Activated T-cell treated with anti-CD3 and anti-CD28 coated beads, Interleukin-2, amount 50 U/mL, for 4 hours (primary cell): ENCODE measurements around the gene ACOX3. TPM values are rescaled to one million over a fixed set of nuclear protein-coding genes. Genes with fewer than 3 reads are reported as not detected.
"Not testable (repeated sequence)": the region's sequence is repeated elsewhere in the genome, so short reads cannot be mapped to it uniquely, and the experiment has no call there.

ENCODE experiments used
- ATAC-seq, 2 donors: fragments of 200-7000 bp; cut with Tn5 transposase; one replicate each; pipeline ENCODE4 v1.10.0; 2021
- DNase-seq: peaks from one replicate; pipeline ENCODE4 v3.0.0-alpha.2; 2020
- H3K27me3 Mint-ChIP-seq: one replicate; pipeline ENCODE4 v1.8.0; 2021; ENCODE audit warnings: low read depth, mixed read lengths
- H3K36me3 Mint-ChIP-seq: one replicate; pipeline ENCODE4 v1.8.0; 2022; ENCODE audit warnings: mixed read lengths; ENCODE audit not compliant: insufficient read depth
- H3K4me1 Mint-ChIP-seq: one replicate; pipeline ENCODE4 v1.8.0; 2021; ENCODE audit warnings: low read depth, mixed read lengths
- H3K4me3 Mint-ChIP-seq: one replicate; pipeline ENCODE4 v1.8.0; 2021; ENCODE audit warnings: mild to moderate bottlenecking, moderate library complexity, mixed read lengths
- H3K9me3 Mint-ChIP-seq: one replicate; pipeline ENCODE4 v1.8.0; 2021; ENCODE audit warnings: mixed read lengths
- total RNA-seq, 3 donors: library from RNA; stranded (reverse); gene quantifications; one replicate each; pipeline ENCODE4 v1.2.1, GENCODE V29; 2021

Gene ACOX3
- total RNA-seq, 3 donors from 2014 or later: 20.1 to 35.8 (median 20.6) TPM

DNA sequence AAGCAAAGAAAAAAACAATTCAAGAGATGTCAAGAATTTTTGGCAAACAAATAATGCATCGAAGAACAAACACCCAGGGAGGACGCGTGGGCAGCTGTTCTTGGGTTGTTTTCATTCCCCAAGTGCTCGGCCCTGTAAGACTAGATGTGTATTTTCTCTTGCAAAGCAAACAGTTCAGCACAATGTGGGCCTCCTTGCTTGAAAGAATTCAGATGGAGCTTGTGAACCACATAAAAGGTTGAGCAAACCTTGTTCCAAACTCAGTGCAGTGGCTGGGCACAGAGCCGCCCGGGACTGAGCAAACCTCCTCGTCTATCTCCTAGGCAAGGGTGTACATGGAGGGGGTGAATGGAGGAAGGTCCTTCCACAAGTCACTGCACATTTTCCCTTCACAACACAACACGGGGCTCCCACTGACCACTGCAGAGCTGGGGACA is 88.6 kb downstream of the ACOX3 start:
- Mint-ChIP-seq H3K9me3 (no peaks in the 10 kb centered on the region), H3K4me3 (no peak overlapping the region), H3K27me3 (peaks cover 3% of the 10 kb centered on the region), H3K4me1 (no peaks in the 10 kb centered on the region), H3K36me3 (no peaks in the 10 kb centered on the region)
- DNase-seq: no peak
- ATAC-seq: no peak

DNA sequence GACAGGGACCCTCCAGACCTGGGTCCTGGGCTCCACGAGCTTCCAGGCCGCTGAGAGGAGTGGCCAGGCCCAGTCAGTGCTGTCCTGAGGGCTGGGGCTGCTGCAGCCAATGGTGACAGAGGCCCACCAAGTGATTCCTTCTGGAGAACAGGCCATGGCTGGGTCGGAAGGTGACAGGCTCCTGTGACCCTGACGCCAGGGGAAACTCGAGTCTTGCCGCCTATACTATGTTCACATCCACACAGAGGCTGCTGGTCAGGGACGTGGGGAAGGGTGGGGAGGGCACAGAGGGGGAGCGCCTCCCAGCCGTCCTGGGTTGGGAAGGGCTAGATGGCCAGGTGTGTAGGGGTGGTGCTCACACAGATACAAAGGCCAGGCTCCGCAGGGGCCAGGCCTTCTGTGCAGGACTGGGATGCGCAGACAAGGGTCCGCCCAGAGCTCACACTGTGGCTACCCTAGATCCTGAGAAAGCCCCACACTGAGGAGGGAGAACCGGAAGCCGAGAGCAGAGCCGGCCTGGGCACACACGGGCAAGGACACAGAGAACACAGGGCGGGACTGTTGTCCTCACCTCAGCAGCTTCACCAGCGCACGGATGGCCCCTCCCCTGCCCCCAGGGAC is 89.6 kb downstream of the ACOX3 start:
- Mint-ChIP-seq H3K4me3 (no peak overlapping the region), H3K4me1 (no peaks in the 10 kb centered on the region), H3K36me3 (no peaks in the 10 kb centered on the region), H3K9me3 (no peaks in the 10 kb centered on the region), H3K27me3 (peaks cover 3% of the 10 kb centered on the region)
- no peak for DNase-seq
- ATAC-seq: no peak

DNA sequence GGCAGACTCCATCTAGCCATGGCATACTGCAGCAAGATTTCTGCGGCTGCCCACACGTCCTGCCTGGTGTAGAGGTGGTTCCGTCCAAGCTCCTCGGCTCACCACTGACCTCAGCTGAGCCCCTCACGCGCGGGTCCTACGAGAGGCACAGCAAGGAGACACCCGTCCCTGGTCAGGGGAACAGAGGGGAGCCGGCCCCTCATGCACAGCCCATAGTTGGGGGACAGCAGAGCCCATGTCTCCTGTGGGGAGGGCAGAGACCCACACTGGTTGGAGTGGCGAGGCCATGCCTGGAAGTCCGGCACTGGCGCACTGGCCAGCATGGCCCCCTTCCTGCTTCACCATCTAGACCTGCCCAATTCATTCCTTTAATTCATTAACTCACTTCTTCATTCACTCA is 90.2 kb downstream of the ACOX3 start:
- Mint-ChIP-seq H3K27me3 (peaks cover 3% of the 10 kb centered on the region), H3K4me3 (no peak overlapping the region), H3K36me3 (no peaks in the 10 kb centered on the region), H3K4me1 (no peaks in the 10 kb centered on the region), H3K9me3 (no peaks in the 10 kb centered on the region)
- DNase-seq (no peak), ATAC-seq (no peak)

DNA sequence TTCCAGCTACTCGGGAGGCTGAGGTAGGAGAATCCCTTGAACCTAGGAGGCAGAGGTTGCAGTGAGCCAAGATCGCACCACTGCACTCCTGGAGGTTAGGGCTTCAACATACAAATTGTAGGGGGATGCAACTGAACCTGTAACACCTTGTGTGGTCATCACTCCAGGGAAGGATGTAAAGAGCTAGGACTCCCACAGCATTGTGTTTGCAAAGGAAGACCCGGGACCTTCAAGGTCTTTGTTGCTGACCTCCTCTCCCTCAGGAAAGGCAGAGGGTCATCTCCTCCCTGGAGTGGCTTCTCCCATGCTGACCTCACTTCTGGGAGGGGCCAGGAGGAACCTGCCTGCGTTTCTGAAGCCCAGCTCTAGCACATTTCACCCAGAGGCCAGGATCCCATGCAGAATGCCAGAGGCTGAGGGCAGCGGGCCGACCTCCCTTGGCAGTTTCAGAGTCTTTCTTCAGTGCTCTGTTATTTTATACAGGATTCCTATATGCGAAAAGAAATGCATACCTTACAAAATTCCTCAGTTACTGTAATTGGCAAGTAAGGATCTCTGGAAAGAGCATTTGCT is 90.8 kb downstream of the ACOX3 start:
- H3K4me1 Mint-ChIP-seq: no peaks in the 10 kb centered on the region
- DNase-seq: no peak
- no peak overlapping the region for H3K4me3 Mint-ChIP-seq
- ATAC-seq: no peak
- no peaks in the 10 kb centered on the region for H3K9me3 Mint-ChIP-seq
- H3K27me3 Mint-ChIP-seq: peaks cover 3% of the 10 kb centered on the region
- H3K36me3 Mint-ChIP-seq: no peaks in the 10 kb centered on the region

DNA sequence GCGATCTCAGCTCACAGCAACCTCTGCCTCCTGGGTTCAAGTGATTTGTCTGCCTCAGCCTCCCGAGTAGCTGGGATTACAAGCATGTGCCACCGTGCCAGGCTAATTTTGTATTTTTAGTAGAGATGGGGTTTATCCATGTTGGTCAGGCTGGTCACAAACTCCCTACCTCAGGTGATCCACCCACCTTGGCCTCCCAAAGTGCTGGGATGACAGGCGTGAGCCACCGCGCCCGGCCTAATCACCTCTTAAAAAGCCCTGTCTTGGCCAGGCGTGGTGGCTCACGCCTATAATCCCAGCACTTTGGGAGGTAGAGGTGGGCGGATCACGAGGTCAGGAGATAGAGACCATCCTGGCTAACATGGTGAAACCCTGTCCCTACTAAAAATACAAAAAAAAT is 91.3 kb downstream of the ACOX3 start:
- H3K9me3 Mint-ChIP-seq, H3K27me3 Mint-ChIP-seq, H3K4me1 Mint-ChIP-seq, DNase-seq, H3K4me3 Mint-ChIP-seq, H3K36me3 Mint-ChIP-seq, ATAC-seq: not testable (repeated sequence)

DNA sequence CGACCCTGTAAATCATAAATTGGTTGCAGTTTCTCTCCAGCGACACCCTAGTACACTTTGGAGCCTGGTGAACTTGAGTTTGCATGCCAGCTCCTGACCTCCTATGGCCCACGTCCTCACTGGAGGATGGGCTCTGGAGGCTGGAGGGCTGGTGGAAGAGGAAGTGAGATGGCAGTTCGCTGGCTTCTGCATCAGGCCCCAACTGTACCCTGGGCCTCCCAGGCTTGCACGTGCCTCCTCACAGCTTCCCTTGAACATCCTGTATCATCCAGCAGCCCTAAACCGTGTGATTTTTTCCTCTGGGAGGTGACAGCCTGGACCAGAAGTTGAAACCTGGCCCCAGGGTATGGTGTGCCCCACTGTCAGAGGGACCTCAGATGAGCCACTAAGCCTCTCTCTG is 92.5 kb downstream of the ACOX3 start:
- DNase-seq: no peak
- Mint-ChIP-seq H3K4me3 (no peak overlapping the region), H3K9me3 (no peaks in the 10 kb centered on the region), H3K36me3 (no peaks in the 10 kb centered on the region), H3K27me3 (peaks cover 3% of the 10 kb centered on the region), H3K4me1 (no peaks in the 10 kb centered on the region)
- ATAC-seq: no peak

DNA sequence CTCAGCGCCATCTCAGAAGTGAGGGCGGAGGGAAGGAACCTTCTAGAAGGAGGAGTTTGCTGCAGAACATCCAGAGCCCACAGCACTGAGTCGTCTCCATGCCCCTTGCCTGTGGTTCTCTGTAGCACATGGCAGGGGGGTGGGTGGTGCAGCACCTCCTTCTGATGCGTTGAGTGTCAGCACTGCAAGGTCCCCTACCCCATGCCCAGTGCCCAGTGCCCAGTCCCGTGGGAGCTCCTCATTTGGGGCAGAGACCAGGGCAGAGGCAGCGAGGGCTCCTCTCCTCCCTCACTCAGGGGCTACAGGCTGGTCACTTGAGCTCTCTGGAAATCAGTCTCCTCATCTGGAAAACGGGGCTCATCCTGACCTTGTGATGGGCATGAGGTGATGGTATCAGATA is 92.9 kb downstream of the ACOX3 start:
- Mint-ChIP-seq H3K4me1 (no peaks in the 10 kb centered on the region), H3K9me3 (no peaks in the 10 kb centered on the region), H3K27me3 (peaks cover 3% of the 10 kb centered on the region), H3K36me3 (no peaks in the 10 kb centered on the region), H3K4me3 (no peak overlapping the region)
- DNase-seq (no peak), ATAC-seq (no peak)

DNA sequence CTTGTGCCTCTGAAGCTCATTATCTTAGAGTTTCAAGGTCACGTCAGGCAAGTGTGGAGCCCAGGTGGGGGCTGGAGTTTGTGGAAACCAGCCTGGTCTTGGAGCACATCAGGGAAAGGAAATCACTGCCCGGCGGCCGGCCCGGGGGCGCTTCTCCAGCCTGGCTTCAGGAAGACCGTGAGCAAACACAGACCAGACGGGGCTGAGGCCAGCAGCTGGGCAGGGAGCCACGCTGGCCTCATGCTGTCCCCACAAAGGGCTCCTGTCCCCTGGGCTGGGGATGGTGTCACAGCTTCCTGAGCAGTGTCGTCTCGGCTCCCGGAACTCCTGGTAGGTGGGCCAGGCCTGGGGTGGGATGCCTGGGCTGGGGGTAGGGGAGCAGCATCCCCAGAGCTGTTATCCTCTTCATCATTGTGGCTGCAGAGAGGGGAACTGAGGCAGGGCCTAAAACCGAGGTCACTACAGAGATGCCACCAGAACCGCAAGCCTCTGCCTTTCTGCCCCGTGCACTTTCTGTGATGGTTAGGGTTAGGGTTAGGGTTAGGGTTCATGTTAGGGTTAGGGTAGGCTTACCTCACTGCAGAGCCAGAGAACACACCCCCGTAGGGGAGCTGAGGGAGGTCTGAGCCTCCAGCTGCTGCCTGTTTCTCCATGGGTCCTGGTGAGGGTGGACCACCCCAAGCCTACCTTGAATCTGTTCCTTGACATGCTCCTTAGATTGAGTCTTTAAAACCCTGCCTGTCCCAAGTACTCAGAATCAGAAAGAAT is 93.5 kb downstream of the ACOX3 start:
- Mint-ChIP-seq H3K4me1 (no peaks in the 10 kb centered on the region), H3K9me3 (no peaks in the 10 kb centered on the region), H3K36me3 (no peaks in the 10 kb centered on the region), H3K4me3 (no peak overlapping the region), H3K27me3 (peaks cover 3% of the 10 kb centered on the region)
- no peak for ATAC-seq
- no peak for DNase-seq

DNA sequence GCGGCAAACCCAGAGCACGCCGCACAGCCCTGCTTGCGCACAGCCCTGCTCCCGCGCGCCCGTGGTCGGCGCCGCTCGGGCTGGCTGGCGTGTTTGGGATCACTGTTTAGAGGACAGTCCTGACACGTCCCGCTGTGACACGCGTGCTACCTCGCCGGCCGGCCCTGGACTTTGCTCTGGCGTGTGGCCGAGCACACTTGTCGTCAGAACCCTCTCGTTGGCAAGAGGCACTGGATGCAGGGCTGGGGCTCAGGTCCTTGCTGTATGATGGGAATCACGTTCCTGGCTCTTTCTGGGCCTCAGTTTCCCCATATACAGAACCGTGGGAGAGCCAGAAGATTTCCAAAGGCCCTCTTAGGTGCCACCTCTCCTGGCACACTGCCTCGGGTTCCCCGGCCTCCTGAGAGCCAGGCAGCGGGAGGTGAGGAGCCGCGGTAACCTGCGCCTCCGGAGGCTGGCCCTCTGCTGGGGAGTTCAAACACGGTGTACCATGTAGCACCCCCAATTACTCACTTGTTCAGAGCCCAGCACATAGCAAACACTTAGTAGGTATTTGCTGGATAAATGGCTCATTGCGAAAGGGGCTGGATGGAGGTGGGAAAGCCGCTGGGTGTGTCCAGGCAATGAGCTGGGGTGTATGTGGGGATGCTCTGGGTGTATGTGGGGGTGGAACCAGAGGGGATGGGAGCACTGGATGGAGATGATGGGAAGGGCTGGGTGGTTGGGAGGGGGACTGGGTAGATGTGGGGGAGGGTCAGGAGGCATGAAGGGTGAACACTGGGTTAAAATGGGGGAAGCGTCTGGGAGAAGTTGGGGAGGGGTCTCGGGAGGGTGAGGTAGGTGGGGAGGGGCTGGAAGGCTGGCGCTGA is 94.3 kb downstream of the ACOX3 start:
- Mint-ChIP-seq H3K27me3 (peaks cover 6% of the 10 kb centered on the region), H3K36me3 (no peaks in the 10 kb centered on the region), H3K4me3 (no peak overlapping the region), H3K4me1 (no peaks in the 10 kb centered on the region), H3K9me3 (no peaks in the 10 kb centered on the region)
- ATAC-seq (no peak), DNase-seq (no peak)

DNA sequence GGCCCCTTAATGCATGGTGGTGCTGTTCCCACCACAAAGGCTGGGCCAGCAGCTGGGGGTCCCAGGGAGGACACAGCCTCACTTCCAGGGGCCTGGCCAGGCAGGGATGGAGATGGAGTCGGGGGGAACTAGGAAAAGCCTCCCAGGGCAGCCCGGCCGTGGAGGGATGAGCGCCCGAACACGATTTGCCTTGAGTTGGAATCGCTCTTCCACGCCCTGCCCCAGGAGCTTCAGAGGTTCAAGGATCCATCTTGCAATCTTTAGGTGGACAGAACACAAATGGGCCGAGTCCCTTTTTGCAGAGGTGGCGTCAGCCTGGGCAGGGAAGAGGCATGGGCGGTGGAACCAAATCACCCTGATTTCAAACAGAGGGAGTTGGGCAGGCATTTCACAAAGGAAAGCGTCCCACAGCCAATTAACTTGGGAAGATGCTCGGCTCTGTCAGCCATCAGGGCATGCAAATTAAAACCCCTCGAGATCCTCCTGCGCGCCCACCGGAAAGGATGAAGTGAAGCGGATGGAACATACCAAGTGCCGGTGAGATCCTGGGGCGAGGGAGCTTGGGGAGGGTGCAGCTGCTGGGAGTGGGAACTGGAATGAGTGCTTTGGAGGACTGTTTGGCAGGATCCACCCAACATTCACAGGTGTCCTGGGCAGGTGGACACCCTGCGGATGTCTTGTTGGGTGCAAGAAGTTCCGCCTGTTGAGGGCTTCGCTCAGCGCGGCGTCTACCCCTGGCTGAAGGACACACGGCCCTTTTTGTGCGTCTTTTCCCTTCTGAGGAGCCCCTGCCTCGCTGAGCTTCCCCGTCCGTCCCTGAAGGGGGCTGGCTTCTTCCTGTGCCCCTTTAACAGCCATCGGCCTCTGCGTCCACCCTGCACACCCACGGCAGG is 95.2 kb downstream of the ACOX3 start:
- Mint-ChIP-seq H3K4me3 (no peak overlapping the region), H3K27me3 (peaks cover 5% of the 10 kb centered on the region), H3K9me3 (no peaks in the 10 kb centered on the region), H3K4me1 (no peaks in the 10 kb centered on the region), H3K36me3 (no peaks in the 10 kb centered on the region)
- ATAC-seq (no peak), DNase-seq (no peak)

DNA sequence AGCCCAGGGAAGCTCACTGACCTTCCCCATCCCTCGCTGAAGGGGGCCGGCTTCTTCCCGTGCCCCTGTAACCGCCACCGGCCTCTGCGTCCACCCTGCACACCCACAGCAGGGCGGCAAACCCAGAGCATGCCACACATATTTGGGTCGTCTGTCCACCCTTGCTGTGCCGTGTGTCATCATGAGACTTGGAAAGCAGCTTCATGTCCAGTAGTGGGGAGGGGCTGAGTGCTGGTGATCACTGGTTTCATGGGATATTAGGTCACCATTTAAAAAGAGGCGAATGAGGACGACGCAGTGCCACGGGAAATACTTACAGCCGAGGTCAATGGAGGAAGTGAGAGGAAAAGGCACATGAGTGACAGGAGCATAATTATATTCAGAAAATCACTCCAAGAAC is 96.1 kb downstream of the ACOX3 start:
- Mint-ChIP-seq H3K27me3 (peaks cover 3% of the 10 kb centered on the region), H3K4me3 (no peak overlapping the region), H3K4me1 (no peaks in the 10 kb centered on the region), H3K9me3 (no peaks in the 10 kb centered on the region), H3K36me3 (no peaks in the 10 kb centered on the region)
- DNase-seq (no peak), ATAC-seq (no peak)

DNA sequence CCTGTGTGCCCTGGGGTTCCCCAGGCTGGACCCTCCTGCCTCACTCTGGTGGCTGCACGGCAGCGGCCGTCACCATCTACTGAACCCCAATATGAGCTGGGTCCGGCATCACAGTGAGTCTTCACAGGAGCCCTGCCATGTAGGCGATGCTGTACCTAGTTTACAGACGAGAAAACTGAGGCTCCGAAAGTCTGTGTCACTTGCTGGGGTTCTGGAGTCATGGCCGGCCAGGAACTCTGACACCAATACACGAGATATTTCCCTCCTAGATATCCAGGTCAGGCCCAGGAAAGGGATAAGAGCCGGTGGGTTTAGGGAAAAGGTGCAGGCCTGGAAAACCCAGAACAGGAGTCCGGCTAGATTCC is 96.6 kb downstream of the ACOX3 start:
- Mint-ChIP-seq H3K9me3 (no peaks in the 10 kb centered on the region), H3K4me3 (no peak overlapping the region), H3K36me3 (no peaks in the 10 kb centered on the region), H3K27me3 (peaks cover 3% of the 10 kb centered on the region), H3K4me1 (no peaks in the 10 kb centered on the region)
- DNase-seq: no peak
- no peak for ATAC-seq

DNA sequence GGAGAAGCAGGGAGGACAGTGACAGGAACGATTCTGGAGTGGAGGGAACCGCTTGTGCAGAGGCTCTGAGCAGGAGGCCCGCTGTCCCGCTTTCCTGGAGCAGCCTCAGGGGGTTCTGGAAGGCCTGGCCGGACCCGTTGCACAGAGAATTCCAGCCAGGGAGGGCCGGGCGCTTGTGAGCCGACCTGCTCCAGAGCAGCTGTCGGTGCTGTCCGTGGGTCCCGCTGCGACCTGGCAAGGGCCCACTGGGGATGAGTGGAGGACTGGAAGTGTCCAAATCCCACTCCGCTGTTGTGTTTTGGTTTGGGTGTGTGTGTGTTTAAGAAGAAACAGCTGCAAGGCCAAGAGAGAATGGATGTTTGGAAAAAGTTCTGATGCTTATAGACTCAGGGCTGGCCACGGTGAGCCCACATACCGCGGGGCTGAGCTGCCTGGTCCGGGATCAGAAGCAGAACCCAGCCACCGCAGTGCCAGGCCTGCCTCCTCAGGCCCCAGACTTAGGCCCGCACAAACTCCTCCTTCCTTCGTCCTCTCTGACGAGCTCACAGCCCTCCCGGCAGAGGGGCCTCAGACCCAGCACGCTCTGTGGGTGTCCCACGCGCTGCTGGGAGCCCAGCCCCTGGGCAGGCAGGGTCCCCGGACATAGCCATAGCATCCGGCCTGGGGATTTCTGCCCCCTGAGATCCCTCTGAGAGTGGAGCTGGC is 97.1 kb downstream of the ACOX3 start:
- no peaks in the 10 kb centered on the region for H3K36me3 Mint-ChIP-seq
- DNase-seq (no peak), ATAC-seq (no peak)
- H3K4me3 Mint-ChIP-seq: no peak overlapping the region
- H3K27me3 Mint-ChIP-seq: peaks cover 3% of the 10 kb centered on the region
- H3K9me3 Mint-ChIP-seq: peaks cover 1% of the 10 kb centered on the region
- no peaks in the 10 kb centered on the region for H3K4me1 Mint-ChIP-seq
